Adrenal gland (tissue), 12 donors: ENCODE results near the gene COL26A1. TPM values are rescaled to one million over a fixed set of nuclear protein-coding genes. Genes with fewer than 3 reads are reported as not detected.

Source experiments
- DNase-seq, 7 donors: peaks; one replicate each; pipeline ENCODE4 v3.0.0-alpha.2; 2019 to 2020
- H3K27ac ChIP-seq, 5 donors: fragments of 200-600 bp; sonication (generic) in 4 of 5; 1 replicate in 3 of 5; 2 replicates in 2 of 5; pipeline versions ENCODE4 v1.5.1 to v1.8.0; 2016 to 2020; ENCODE audit warnings: mild to moderate bottlenecking in 1 of 5
- H3K27me3 ChIP-seq: fragments of 200-600 bp; 2 replicates; pipeline ENCODE4 v1.8.0; 2021
- H3K36me3 ChIP-seq, 2 donors: fragments of 200-600 bp; replicated peaks in 1 of 2; 1 replicate in 1 of 2; 2 replicates in 1 of 2; pipeline versions ENCODE4 v1.5.1 to v1.8.0; 2018 to 2022
- H3K4me1 ChIP-seq, 2 donors: fragments of 200-600 bp; replicated peaks in 1 of 2; 1 replicate in 1 of 2; 2 replicates in 1 of 2; pipeline versions ENCODE4 v1.5.1 to v1.8.0; 2018 to 2021
- H3K4me3 ChIP-seq, 4 donors: fragments of 200-600 bp; sonication (generic) in 3 of 4; one replicate each; pipeline ENCODE4 v1.5.1; 2016 to 2018
- H3K9me3 ChIP-seq, 3 donors: fragments of 200-600 bp; sonication (generic) in 1 of 3; replicated peaks in 1 of 3; 1 replicate in 2 of 3; 2 replicates in 1 of 3; pipeline versions ENCODE4 v1.5.1 to v1.8.0; 2016 to 2021
- POLR2A ChIP-seq, 2 donors: fragments of 450-650 bp; IDR thresholded peaks; one replicate each; pipeline ENCODE4 v1.6.1; 2017; ENCODE audit warnings: antibody characterized with exemption in 2 of 2, mild to moderate bottlenecking in 2 of 2, moderate library complexity in 1 of 2
- WGBS, 4 donors: extraction: QIAGEN DNeasy Blood & Tissue Kit in 2 of 4; methylation state at CpG; one replicate each; pipeline versions ENCODE4 v1.1.5 to v1.1.7; 2013 to 2017; 5-methylcytosine and 5-hydroxymethylcytosine counted together
- intact Hi-C, 2 donors: fragments of 100-400 bp; cut with DNase I; formaldehyde crosslinking; loops; one replicate each; pipeline versions ENCODE4 v1.14.1 to v1.15.0; 2022 to 2023
- polyA plus RNA-seq, 3 donors: library from polyadenylated mRNA; stranded (reverse); fragments of 200-250 nt in 2 of 3; fragments of 350-450 nt in 1 of 3; fragmentation: Illumina TruSeq in 1 of 3; extraction: RNeasy Lipid Tissue Mini Kit (QIAGEN cat#74804) in 1 of 3; gene quantifications; one replicate each; pipeline ENCODE4 v1.2.3, GENCODE V29; 2013 to 2014
- total RNA-seq, 9 donors: library from RNA; depleted of rRNA in 4 of 9; stranded (reverse); fragments of >200 nt in 4 of 9; fragments of 120-200 nt in 1 of 9; fragmentation: NEBNext Ultra II Directional in 1 of 9; extraction: Animal tissue kit (Norgen Biotek cat#: 25700) in 1 of 9; gene quantifications; one replicate each; pipeline versions ENCODE4 v1.1.0 to v1.2.4, GENCODE V29; 2013 to 2023
- TF ChIP-seq, protein P1 (sequence below), 6 experiments: fragments of 450-650 bp in 4 of 6; fragments of 200-600 bp in 2 of 6; sonication (generic) in 1 of 6; IDR thresholded peaks; 1 replicate in 5 of 6; 2 replicates in 1 of 6; pipeline versions ENCODE4 v1.5.1 to v1.8.0; 2016 to 2021; ENCODE audit warnings: antibody characterized with exemption in 6 of 6, mild to moderate bottlenecking in 2 of 6, moderate library complexity in 1 of 6
- donor health status: healthy with polysubstance abuse.
- donor health status: Bipolar disorder and iron deficiency.
- donor health status: DM: yes; HTN: yes; CAD: no.
- donor health status: DM: no; HTN: no; CAD: no.
- donor health status: DM: no; HTN: no; CAD: no.
- donor health status: DM: yes; HTN: yes; CAD: no.

COL26A1 gene
- total and polyA plus RNA-seq, 12 donors, result 0.64 to 18.8 (median 4.6) TPM

GRCh38 chr7:101398396-101399289, 36.0 kb downstream of the COL26A1 start:
- intact Hi-C loops, result no loop called here
- no peak overlapping the region for H3K27ac ChIP-seq
- 71 to 84% (median 79%) methylated on average over 22 of the region's 22 CpGs for WGBS, 4 donors
- H3K9me3 ChIP-seq, result no peaks in the 10 kb centered on the region
- TF ChIP-seq POLR2A (IDR thresholded peaks at IDR 0.05), result no peak
- TF ChIP-seq, protein P1, sequence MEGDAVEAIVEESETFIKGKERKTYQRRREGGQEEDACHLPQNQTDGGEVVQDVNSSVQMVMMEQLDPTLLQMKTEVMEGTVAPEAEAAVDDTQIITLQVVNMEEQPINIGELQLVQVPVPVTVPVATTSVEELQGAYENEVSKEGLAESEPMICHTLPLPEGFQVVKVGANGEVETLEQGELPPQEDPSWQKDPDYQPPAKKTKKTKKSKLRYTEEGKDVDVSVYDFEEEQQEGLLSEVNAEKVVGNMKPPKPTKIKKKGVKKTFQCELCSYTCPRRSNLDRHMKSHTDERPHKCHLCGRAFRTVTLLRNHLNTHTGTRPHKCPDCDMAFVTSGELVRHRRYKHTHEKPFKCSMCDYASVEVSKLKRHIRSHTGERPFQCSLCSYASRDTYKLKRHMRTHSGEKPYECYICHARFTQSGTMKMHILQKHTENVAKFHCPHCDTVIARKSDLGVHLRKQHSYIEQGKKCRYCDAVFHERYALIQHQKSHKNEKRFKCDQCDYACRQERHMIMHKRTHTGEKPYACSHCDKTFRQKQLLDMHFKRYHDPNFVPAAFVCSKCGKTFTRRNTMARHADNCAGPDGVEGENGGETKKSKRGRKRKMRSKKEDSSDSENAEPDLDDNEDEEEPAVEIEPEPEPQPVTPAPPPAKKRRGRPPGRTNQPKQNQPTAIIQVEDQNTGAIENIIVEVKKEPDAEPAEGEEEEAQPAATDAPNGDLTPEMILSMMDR (IDR thresholded peaks at IDR 0.05), result no peak
- H3K36me3 ChIP-seq, result no peaks in the 10 kb centered on the region
- H3K4me1 ChIP-seq, result no peaks in the 10 kb centered on the region
- DNase-seq, result no peak
- H3K4me3 ChIP-seq, result no peak overlapping the region
- no peaks in the 10 kb centered on the region for H3K27me3 ChIP-seq

DNA sequence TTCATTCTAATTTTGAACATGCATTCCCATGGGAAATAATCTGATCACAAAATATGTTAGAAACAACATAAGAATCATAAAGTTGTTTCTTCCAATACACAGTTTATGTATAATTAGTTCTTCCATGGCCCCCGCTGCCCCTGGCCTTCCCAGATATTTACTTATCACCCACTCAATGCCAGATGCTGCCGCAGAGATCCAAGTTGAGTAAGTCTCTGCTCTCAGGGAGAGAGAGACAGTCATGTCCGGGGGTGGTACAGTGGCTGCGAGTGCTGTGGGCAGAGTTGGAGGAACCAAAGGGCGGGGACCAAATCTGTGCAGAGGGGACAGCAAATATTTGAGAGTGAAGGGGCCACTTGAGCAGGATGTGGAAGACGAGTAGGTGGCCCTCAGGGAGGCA, 37.1 kb downstream of the COL26A1 start:
- Histone ChIP-seq H3K27ac (no peak overlapping the region), H3K4me1 (no peaks in the 10 kb centered on the region), H3K27me3 (no peaks in the 10 kb centered on the region), H3K4me3 (no peak overlapping the region), H3K36me3 (no peaks in the 10 kb centered on the region), H3K9me3 (no peaks in the 10 kb centered on the region)
- DNase-seq, result peak in 1 of 7 donors; percentile 11
- no peak for TF ChIP-seq POLR2A (IDR thresholded peaks at IDR 0.05)
- TF ChIP-seq, protein P1 (IDR thresholded peaks at IDR 0.05), result no peak
- intact Hi-C loops, result no loop called here
- 50 to 57% (median 54%) methylated on average over 6 of the region's 6 CpGs for whole genome bisulfite sequencing, 4 donors

DNA sequence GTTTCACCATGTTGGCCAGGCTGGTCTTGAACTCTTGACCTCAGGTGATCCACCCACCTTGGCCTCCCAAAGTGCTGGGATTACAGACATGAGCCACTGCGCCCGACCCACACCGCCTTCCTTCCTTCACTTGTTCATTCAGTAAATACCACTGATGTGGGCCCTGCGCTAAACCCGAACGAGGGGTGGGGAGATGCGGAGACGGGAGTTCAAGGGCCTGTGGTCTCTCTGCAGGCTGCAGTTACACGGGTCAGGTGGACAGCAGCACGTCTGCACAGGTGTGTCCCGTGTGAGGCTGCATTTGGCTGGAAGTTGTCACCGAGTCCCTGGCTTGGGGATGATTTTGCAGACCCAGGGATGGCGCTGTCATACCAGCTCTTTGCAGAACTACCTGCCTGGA, 38.1 kb downstream of the COL26A1 start:
- TF ChIP-seq, protein P1 (IDR thresholded peaks at IDR 0.05), result no peak
- TF ChIP-seq POLR2A (IDR thresholded peaks at IDR 0.05), result no peak
- Histone ChIP-seq H3K4me1 (no peaks in the 10 kb centered on the region), H3K36me3 (no peaks in the 10 kb centered on the region), H3K9me3 (no peaks in the 10 kb centered on the region), H3K27ac (no peak overlapping the region), H3K4me3 (no peak overlapping the region), H3K27me3 (no peaks in the 10 kb centered on the region)
- 82 to 100% (median 94%) methylated on average over 10 to 13 of the region's 13 CpGs for WGBS, 4 donors
- intact Hi-C loops, result no loop called here
- DNase-seq, result no peak

DNA sequence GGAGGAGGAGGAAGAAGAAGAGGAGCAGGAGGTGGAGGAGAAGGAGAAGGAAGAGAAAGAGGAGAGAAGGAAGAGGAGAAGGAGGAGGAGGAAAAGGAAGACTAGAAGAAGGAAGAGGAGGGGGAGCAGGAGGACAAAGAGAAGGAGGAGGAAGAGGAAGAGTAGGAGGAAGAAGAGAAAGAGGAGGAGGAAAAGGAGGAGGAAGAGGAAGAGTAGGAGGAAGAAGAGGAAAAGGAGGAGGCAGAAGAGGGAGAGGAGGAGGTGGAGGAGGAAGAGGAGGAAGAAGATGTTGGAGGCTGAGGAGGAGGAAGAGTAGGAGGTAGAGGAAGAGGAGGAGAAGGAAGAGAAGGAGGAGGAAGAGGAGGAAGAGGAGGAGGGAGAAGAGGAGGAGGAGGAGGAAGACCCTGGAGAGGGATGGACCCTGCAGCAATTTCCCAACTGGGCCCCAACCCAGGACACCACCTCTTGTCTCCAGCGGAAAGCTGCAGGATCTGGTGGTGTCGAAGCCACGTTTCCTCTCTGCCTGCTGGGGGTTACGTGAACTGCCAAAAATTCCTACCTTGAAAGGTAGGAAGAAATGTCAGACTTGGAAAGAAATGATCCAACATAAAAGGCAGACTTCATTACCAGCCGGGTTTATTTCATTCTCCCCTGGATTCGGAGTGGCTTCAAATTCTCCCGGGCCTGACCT, 38.9 kb downstream of the COL26A1 start:
- no peak for DNase-seq
- Histone ChIP-seq H3K4me1 (no peaks in the 10 kb centered on the region), H3K27me3 (no peaks in the 10 kb centered on the region), H3K9me3 (no peaks in the 10 kb centered on the region), H3K4me3 (peak overlapping the region in 1 of 4 donors; percentile 34), H3K27ac (peak overlapping the region in 1 of 5 donors; percentile 40), H3K36me3 (no peaks in the 10 kb centered on the region)
- intact Hi-C loops, result no loop called here
- WGBS, 4 donors, result 53 to 76% (median 63%) methylated on average over 7 of the region's 7 CpGs
- TF ChIP-seq, protein P1 (IDR thresholded peaks at IDR 0.05), result no peak
- TF ChIP-seq POLR2A (IDR thresholded peaks at IDR 0.05), result no peak
